Omental fat pad (tissue), 4 donors: ENCODE measurements around the gene CR1. TPM values are rescaled to one million over a fixed set of nuclear protein-coding genes. Genes with fewer than 3 reads are reported as not detected.
A peak's percentile ranks its signal among the peaks of the same experiment; 100 is the strongest.
"Not testable (repeated sequence)": the region's sequence is repeated elsewhere in the genome, so short reads cannot be mapped to it uniquely, and the experiment has no call there.

Experiments used
- ATAC-seq: fragments of 150-250 bp; one replicate; pipeline ENCODE4 v1.9.1; 2016; ENCODE audit warnings: mild to moderate bottlenecking, moderate library complexity; ENCODE audit not compliant: low FRiP score
- DNase-seq: peaks from one replicate; pipeline ENCODE4 v3.0.0-alpha.2; 2019; ENCODE audit warnings: low spot score
- total RNA-seq, 4 donors: library from RNA; depleted of rRNA; stranded (reverse); fragments of >200 nt; gene quantifications; one replicate each; pipeline ENCODE4 v1.1.0, GENCODE V29; 2016
- TF ChIP-seq, protein P1 (sequence below), 3 donors: fragments of 450-650 bp; IDR thresholded peaks; one replicate each; pipeline ENCODE4 v1.5.1; 2016 to 2017; ENCODE audit warnings: antibody characterized with exemption in 3 of 3, mild to moderate bottlenecking in 3 of 3, moderate library complexity in 2 of 3

CR1 gene
- total RNA-seq, 4 donors from 2014 or later = 9.1 to 29.2 (median 21.8) TPM

DNA sequence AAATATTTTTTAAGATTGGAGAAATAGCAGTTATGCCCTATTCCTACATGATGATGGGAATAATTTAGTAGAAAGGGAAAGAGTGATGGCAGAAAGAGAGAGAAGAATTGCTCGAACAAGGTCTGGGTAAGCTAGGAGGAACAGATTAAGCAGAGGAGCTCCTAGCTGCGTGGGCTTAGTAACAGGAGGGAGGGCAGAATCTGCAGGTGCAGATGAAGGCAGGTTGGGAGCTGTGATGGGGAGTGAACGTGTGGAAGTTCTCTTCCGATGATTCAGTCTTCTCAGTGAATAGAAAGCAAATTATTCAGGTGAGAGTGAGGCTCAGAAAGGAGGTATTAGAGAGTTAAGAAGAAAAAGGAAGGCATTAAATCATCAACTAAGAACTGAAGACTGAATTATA lies 8.3 kb upstream of the CR1 start:
- TF ChIP-seq, protein P1, sequence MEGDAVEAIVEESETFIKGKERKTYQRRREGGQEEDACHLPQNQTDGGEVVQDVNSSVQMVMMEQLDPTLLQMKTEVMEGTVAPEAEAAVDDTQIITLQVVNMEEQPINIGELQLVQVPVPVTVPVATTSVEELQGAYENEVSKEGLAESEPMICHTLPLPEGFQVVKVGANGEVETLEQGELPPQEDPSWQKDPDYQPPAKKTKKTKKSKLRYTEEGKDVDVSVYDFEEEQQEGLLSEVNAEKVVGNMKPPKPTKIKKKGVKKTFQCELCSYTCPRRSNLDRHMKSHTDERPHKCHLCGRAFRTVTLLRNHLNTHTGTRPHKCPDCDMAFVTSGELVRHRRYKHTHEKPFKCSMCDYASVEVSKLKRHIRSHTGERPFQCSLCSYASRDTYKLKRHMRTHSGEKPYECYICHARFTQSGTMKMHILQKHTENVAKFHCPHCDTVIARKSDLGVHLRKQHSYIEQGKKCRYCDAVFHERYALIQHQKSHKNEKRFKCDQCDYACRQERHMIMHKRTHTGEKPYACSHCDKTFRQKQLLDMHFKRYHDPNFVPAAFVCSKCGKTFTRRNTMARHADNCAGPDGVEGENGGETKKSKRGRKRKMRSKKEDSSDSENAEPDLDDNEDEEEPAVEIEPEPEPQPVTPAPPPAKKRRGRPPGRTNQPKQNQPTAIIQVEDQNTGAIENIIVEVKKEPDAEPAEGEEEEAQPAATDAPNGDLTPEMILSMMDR (IDR thresholded peaks at IDR 0.05) = no peak
- ATAC-seq = no peak
- DNase-seq = no peak

DNA sequence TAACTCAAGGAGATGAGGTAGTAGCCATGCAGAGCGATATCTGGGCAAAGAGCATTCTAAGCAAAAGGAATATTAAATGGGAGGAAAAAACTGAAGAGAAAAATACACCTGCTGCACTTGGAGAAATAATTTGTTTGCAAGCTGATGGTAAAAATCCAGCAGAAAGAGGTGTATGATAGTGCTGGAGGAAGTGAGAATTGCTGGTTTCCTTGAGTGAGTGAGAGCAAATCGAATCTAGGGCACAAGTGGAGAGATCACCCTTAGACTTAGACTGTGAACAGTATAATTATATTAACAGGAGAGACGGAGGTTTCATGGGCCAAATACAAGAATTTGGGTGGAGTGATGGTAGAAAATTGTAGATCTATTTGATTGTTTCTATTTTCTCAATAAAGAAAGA lies 2.7 kb upstream of the CR1 start:
- ATAC-seq (no peak), DNase-seq (no peak)
- TF ChIP-seq, protein P1 (IDR thresholded peaks at IDR 0.05) = no peak

DNA sequence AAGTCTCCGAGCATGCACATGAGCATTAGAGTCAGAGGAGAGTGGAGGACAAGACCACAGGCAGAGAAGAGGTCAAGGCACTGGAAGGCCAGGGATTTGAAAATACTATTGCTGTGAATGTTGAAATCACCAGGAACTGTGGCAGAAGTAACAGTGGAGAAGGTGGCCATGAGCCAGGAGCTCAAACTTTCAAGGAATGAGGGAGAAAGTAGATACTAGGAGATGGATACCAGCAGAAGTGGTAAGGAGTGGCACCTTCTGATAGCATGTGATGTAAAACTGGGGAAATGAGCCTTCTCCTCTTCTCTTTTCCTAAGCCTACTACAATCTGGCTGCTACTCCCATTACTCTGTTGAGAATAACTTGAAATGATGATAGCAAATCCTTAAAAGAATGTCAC lies 1.8 kb upstream of the CR1 start:
- ATAC-seq (no peak), DNase-seq (no peak)
- TF ChIP-seq, protein P1 (IDR thresholded peaks at IDR 0.05) = no peak

DNA sequence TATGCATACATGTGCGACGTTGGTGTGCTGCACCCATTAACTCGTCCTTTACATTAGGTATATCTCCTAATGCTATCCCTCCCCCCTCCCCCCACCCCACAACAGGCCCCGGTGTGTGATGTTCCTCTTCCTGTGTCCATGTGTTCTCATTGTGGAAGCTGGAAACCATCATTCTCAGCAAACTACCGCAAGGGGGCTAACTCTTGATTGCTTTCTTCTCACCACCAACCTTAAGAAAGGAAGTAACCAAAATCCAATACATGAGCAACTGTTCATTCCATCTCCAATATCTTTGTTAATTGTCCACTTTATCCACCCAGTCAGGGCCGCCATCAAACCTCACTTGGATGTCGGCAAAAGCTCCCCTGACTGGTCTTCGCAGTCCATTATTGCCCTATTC lies 676 bp upstream of the CR1 start:
- not testable (repeated sequence) for ATAC-seq, DNase-seq

DNA sequence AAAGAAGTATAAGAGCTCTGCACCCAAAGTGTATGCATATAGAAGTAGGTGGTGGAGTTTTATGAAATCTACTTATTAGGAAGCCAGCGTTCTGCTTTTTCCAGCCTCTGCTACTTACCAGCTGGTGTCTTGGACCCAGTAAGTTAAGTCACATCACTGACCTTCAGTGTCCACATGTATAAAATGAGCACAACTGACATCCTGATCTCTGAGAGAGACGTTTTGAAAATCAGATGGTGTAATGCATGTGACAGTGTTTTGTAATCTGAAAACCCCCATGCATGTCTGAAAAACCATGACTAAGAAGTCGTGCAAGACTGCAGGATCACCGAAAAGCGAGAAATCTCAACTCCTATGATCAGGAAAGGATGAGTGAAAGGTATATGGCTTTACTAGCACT lies 2.0 kb downstream of the CR1 start:
- DNase-seq = no peak
- TF ChIP-seq, protein P1 (IDR thresholded peaks at IDR 0.05) = no peak
- no peak for ATAC-seq

DNA sequence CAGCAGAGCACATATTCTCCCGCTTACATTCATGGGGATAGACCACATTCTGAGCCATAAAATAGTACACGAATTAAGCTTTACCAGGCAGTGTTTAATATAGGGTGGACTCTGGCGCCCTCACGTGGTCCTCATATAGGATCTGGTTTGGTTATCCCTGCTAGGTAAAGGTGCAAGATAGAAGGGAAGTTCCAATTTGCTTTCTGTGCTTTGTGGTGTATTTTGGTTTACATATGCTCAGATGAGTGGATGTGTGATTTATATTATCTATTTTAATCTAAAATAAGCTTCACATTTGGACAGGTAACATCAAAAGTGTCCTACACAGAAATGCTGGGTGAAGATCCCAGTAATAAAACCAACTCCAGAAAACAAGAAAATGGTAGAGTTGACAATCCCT lies 3.6 kb downstream of the CR1 start:
- TF ChIP-seq, protein P1 (IDR thresholded peaks at IDR 0.05) = no peak
- DNase-seq (peak; percentile 59), ATAC-seq (peak; percentile 75)

DNA sequence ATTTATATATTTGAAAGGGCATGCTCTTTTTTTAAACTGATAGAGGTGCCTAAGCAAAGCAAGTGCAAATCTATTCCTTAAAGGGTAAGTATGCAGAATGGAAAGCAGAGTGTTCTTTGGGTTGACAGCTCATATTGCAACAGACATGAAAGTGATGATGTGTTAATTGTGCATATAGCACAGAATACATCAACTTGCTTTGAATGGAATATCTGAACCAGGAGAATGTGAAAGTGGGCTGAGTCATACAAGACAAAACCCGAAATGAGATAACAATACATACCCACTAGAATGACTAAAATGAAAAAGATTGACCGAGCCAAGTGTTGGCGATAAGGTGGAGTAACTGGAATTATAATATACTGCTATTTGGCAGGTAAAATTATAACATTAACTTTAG lies 4.3 kb downstream of the CR1 start:
- DNase-seq = no peak
- TF ChIP-seq, protein P1 (IDR thresholded peaks at IDR 0.05) = no peak
- ATAC-seq = no peak

DNA sequence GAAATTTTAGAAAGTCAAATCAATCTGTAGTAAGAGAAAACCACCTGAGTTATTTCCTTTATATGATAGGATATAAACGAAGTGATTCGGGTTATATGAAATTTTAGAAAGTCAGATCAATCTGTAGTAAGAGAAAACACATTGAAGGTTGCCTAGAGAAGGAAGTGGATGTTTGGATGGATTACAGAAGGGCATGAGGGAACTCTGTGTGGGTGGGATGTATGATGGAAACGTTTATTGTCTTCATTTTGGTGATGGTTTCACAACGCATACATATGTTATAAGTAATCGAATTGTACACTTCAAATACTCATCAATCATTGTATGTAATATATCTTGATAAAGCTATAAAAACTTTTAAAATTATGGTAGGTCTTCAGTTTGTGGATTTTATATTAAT lies 5.1 kb downstream of the CR1 start:
- TF ChIP-seq, protein P1 (IDR thresholded peaks at IDR 0.05) = no peak
- no peak for ATAC-seq

More for the DNA sequence above, 5.1 kb downstream of the CR1 start:
- DNase-seq = no peak
